Measurements from ENCODE around the gene SLC24A3.

The SLC24A3 gene

DNA sequence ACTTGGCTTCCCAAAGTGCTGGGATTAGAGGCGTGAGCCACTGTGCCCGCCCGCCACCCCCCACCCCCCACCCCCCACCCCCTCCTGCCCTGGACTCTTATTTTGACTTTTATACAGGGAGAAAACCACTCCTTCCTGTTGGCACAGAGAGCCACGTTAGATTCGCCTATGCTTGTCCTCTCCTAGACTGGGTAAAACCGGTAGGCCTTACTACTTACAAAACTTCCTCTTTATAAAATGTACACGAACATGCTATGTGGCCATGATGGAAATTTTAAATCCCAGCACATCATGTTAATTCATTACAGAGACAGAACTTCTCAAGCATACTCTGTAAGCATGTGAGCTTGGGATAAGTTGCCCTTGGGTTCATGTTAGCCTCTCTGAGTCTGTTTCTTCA lies 124.2 kb downstream of the SLC24A3 start:
- no peak for DNase-seq (ENCODE audit: low read depth in 2 of 3, low spot score in 1 of 3)

DNA sequence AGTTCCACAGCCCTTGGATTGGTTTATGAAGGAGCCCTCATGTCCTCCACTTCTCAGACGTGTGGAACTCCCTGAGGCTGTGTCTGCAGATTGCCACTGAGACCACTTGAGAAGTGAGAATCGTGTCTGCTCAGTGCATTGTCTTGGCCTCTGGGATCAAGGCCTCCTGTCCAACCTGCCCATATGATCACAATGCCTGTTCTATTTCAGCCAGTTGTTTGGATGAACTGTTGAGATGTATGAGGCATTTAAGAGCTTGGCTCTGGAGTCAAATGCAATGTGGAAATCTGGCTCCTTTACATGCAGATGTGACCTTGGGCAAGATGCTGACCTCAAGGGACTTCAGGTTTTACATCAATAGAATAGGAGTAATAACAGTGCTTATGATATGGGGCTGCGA lies 125.9 kb downstream of the SLC24A3 start:
- no peak for DNase-seq (ENCODE audit: low read depth in 2 of 3, low spot score in 1 of 3)

DNA sequence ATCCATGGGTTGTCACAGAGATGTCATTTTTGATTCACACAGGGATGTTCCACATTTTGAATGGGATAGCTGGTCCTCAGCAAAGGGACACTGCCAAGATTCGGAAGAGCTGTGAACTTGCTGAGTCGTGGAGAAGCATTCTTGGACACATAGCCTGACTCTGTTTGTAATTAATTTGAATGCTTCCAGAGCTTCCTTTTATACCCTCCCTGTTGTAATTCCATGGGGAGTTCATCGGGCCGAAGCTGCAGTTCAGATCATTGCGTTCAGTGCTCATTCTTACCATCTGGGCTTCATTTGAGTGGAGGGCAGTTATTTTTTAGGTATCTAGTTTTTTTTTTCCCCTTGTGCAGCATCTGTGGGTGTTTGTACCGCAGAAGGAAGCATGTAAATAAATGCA lies 126.5 kb downstream of the SLC24A3 start:
- DNase-seq (ENCODE audit: low read depth in 2 of 3, low spot score in 1 of 3), result no peak

DNA sequence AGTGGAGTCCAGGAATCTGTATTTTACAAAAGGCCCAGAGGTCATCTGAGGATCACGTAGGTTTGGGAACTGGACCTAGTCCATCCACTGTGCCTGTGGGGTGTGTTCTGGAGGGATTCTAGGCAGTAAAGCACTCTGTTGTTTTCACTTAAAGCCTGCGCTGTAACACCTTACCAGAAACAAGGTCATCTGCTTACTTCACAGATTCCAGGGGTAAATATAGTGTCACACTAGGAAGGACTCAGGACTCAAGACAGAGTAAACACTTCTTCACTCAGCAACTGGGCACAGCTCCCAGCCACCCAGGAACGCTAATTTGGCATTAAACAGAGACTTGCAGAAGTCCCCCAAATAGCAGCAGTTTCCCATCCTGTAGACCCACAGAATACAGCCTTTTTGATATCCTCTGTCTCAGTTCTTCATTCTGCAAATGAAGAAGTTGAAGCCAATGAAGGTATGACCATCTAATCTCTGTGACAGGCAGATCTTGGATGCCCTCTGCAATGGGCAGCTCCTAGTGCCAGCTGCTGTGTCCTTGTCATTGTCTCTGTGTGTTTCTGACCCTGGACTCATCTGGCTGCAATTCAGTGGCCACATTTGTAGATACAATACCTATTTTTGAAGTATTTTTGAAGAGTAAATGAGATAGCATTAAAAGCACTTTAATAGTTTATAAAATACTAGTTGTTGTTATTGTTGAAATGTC lies 129.1 kb downstream of the SLC24A3 start:
- DNase-seq (ENCODE audit: low read depth in 2 of 3, low spot score in 1 of 3), result no peak

DNA sequence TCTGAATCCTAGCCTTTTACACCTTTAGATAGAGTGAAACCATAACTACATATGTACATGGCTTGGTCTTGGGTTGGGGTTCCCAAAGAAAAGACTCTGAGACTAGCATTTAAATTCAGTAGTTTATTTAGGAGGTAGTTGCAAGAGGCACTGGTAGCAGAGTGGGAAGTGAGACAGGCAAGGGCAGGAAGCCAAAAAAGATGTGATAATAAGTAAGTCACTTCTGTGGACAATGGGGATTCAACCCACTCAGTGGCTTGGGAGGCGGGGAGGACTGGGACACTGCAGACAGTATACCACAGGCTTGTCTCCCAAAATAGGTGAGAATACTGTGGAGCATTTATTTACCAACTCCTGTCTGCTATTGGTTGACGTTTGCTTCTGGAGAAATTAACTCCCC lies 131.9 kb downstream of the SLC24A3 start:
- DNase-seq (ENCODE audit: low read depth in 2 of 3, low spot score in 1 of 3), result no peak

DNA sequence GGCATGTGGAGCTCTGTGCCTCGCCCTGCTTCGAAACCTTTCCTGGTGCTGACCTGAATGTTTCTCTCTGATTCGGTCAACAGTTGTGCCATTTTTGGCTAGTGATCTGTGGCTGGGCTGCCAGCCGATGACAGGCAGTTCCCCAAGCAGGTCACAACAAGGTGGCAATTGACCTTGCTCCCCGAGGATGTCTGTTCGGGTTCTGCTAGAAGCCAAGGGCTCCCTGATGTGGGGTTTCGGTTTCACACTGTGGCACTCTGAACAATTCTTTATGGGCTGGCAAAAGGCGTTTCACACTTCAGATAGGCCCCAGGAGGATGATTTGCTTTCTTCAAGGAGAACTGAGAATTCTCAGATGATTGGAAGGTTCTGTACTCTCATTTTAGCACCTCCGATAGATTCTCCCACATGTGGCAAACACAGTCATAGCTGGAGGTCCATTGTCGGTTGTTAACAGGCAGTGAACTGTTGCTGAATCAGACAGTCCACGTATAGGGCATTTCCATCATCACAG lies 135.6 kb downstream of the SLC24A3 start:
- no peak for DNase-seq (ENCODE audit: low read depth in 2 of 3, low spot score in 1 of 3)

DNA sequence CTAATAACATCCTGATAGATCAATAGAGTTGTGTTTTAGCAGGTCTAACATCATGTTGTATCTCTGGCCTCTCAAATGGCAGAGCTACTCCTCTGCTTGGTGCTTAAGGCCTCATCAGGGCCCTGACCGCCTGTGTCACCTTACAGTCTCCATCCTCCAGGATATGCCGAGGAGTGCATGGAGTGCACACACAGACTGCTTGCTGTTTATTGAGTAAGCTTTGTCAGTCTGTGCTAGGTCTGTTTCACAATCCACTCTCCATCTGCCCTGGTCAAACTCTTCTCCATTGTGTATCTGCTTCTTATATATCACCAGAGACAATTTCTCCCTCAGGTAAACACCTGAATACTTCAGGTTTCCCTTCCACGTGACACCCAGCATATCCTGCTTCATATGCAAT lies 136.1 kb downstream of the SLC24A3 start:
- DNase-seq (ENCODE audit: low read depth in 2 of 3, low spot score in 1 of 3), result no peak

DNA sequence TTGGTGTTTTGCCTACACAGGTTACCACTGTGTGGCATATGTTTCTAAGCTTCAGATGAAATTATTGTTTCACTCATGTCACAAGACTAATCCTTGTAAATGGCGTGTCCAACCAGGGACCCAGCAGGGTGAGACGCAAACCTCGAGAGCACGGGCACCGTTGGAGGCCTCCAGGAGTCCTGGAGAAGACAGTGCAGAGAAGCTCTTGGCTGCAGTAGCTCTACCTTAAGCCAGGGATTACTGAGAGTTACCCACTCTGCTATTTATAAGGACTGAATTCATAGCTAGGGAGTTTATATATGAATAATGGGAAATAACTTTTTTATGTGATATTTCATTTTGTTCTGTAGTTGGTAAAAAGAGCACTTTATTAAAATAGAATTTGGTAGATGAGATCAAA lies 137.4 kb downstream of the SLC24A3 start:
- no peak for DNase-seq (ENCODE audit: low read depth in 2 of 3, low spot score in 1 of 3)

DNA sequence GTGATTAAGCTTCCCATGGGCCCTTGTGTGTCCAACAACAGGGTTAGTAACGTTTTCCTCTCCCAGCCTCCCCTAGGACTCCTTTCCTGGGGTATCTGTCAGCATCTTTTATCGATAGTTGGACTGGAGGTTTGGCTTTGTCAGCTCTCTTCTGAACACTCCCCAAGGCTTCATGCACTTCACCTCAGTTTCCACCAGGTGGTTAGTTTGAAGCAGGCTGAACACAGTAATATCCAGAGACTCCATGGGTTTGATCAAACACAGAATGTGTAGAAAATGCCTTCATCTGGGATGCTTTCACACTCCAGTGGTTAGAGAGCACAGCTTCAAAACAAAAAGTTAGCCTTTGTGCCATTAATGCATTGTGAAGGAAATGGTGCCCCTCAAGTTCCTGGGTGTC lies 139.1 kb downstream of the SLC24A3 start:
- DNase-seq (ENCODE audit: low read depth in 2 of 3, low spot score in 1 of 3), result no peak

DNA sequence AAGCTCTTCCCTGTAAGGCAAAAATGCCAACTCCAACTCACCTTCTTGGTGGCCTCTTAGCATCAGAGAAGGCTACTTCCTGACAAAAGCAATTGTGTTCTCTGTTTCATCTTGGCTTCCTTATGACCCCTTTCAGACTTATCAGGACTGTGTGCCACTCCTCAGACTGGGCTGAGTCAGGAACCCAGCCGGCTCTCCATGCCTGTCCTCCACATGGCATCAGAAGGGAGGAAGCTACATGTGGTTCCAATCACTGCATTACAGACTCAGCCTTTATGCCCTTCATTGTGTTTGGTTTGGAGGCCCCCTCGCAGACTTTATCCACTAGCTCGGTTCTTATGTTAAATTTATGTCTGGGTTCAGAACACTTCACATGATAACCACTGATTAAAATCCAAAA lies 142.5 kb downstream of the SLC24A3 start:
- DNase-seq (ENCODE audit: low read depth in 2 of 3, low spot score in 1 of 3), result no peak

DNA sequence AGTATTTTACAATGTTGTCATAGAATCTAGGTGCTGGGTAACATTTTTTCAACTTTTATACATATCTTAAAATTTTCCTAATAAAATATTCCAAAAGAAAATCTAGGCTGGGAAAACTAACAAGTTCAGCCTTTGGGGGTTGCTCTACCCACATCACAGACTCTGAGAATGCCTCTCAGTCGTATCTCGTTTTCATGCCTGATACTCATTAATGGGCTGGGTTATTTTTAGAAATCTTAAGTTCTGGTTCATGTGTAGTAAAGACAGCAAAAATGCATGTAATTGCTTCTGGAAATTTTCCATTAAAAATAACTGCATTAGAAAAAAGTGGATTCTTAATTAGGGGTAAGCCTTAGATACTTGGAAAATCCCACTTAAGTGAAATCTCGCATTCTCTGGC lies 149.3 kb downstream of the SLC24A3 start:
- no peak for DNase-seq (ENCODE audit: low read depth in 2 of 3, low spot score in 1 of 3)

DNA sequence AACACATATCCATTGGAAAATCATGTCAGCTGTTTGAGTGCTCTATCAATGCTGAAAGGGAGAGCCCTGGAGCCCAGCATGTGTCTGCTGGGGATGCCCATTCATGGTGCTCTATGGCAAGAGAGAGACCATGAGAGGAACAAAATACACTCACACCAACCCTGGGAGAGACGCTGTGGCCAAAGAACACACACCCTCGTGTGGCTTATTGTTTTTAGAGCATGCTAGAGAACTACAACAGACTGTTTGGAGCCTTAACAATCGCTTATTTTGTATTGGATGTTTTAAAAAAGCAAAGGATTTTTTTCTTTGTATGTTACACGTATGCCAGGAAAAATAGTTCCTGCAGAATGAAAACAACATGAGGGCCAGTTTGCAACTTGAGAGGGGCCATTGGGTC lies 151.0 kb downstream of the SLC24A3 start:
- no peak for DNase-seq (ENCODE audit: low read depth in 2 of 3, low spot score in 1 of 3)

DNA sequence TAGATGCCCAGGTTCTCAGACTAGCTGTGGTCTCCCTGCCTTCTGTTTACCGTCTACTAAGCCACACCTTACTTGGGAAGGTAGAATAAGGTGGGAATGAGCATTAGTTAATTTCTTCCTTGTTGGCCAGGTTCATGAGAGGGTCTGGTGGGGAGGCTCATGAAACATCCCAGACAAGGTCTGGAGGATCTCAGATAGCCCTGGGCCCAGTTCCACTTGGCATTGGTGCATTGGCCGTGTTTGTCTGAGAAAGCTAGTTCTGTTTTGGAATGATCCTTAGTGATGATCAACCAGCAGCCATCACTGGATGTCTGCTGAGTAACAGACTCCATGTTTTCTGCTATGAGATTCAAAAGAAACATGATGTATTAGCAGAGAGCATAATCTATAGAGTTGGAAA lies 155.1 kb downstream of the SLC24A3 start:
- no peak for DNase-seq (ENCODE audit: low read depth in 2 of 3, low spot score in 1 of 3)

DNA sequence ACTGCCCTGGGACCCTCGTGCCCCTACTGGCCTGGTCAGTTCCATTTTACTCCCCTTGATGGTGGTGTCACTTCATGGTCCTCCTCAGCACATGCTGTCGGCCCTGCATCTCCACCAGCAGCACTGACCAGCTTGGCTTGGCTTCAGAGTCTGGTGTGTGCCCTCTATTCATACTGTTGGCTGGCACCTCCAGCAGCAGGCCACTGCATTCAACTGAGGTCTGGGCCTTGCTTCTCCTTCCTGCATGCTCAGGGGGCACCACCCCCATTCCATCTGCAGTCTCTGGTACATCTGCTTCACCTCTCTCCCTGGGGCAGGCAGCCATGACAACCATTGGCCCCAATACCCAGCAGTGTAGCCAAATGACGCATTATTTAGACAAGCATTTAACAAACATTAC lies 155.9 kb downstream of the SLC24A3 start:
- DNase-seq (ENCODE audit: low read depth in 2 of 3, low spot score in 1 of 3), result no peak

DNA sequence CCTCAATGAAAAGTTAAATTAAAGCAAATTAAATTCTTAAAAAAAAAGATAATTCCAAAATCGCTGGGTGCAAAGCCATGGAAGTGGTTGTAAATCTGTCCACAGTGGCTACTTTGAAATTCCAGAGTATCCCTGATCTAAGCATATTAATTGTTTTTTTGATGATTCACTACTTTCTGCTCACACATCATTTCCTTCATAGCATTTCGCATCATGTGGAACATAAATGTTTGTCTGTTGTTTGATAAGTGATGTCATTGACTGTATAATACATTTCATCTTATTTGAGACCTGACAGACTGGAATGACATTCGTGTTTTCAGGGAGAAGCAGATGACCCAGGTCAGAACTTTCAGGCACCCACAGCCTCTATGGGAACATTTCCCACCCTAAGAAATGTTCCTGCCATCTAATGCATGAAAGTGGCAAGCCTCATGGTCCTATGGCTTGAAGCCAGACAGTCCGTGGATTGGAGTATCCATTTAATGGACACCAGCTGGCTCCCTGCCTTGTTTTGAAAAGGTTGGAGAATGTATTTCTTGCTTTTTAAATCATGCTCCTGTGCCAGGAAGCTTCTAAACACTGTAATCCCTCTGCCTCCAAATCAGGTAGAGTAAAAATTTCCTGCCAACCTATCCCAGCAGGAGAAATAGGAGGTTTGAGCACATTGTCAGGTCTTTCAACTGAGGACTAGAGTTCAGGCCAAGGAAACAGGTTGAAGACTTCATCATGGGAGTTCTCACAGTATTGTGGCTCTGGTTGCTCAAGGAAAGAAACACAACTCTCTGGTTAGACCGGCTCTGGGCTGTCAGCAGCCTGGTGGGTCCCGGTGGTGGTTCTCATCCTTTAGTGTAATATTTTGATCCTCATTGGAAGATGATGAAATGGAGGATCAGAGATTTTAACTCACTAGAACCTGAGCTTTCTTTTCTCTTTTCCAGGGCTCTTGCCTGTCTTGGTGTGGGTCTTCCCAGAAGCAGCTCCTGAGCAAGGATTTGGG lies 157.9 kb downstream of the SLC24A3 start:
- DNase-seq (ENCODE audit: low read depth in 2 of 3, low spot score in 1 of 3), result no peak

DNA sequence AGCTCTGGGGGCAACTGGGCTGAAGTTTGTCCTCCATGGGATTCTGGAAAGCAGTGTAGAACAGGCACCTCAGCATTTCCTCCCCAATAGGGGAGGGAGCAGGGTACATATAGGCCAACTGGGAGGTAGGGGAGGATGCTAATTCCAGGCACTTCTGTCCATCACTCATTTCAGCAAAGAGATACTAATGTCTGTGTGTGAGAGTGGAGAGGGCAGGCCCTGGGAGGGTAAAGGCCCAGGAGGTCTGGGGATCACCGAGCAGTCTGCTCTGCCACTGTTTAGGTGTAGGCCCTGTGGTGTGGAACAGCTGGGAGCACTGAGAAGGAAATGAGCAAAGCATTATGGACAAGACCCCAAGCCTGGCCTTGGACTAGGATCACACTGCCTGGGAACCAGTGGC lies 158.7 kb downstream of the SLC24A3 start:
- DNase-seq (ENCODE audit: low read depth in 2 of 3, low spot score in 1 of 3), result no peak

DNA sequence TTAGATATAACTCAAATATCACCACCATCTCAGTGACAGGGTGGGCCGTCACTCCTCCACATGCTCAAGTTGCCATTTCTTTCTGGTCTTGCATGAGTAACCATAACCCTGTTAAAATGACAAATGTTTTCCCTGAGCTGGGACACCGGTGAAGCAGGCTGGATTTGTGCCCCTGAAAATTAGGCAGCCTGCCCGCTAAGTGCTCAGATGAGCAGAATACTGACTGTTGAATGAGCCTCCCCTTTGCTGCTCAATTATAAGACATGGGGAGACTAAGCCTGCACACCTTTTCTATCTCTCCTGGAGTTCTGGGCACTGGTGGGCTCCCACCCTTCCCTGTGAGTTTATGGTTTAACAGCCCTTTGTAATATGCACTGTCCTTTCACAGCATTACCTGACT lies 161.8 kb downstream of the SLC24A3 start:
- no peak for DNase-seq (ENCODE audit: low read depth in 2 of 3, low spot score in 1 of 3)

DNA sequence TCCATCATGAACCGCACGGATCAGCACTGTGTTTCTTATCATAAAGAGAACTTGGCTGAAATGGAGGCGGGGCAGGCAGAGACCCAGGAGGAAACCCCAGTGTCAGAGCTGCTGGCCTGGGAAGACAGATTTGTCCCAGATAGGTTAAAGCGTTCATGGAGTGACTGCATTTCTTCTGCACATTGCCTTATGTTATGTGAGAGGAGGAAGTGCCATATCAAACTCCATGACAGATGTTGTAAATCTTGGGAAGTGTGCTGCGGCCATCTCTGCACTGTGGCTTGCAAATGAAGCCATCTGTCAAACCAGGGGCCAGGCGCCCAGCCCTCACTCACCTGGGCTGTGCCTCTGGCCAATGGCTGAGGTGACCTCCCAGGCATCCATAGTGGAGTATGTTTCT lies 163.0 kb downstream of the SLC24A3 start:
- DNase-seq (ENCODE audit: low read depth in 2 of 3, low spot score in 1 of 3), result no peak

DNA sequence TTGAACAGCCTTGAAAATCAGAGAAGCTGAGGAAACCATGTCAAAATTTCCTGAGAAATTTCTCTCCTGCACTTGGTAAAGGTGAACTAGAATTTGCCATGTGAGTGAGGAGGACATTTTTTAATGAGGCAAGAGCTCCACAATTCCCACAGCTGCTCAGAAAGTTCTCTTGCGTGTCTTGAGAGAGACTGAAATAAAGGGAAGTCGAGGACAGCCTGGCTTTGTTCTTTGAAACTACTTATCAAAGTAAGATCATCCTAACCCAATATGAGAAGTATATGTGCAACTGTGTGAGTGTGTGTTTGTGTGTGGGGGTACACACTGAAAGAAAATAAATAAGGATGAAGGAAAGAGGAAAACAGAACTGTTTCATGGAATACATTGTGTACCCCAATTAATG lies 163.4 kb downstream of the SLC24A3 start:
- no peak for DNase-seq (ENCODE audit: low read depth in 2 of 3, low spot score in 1 of 3)

DNA sequence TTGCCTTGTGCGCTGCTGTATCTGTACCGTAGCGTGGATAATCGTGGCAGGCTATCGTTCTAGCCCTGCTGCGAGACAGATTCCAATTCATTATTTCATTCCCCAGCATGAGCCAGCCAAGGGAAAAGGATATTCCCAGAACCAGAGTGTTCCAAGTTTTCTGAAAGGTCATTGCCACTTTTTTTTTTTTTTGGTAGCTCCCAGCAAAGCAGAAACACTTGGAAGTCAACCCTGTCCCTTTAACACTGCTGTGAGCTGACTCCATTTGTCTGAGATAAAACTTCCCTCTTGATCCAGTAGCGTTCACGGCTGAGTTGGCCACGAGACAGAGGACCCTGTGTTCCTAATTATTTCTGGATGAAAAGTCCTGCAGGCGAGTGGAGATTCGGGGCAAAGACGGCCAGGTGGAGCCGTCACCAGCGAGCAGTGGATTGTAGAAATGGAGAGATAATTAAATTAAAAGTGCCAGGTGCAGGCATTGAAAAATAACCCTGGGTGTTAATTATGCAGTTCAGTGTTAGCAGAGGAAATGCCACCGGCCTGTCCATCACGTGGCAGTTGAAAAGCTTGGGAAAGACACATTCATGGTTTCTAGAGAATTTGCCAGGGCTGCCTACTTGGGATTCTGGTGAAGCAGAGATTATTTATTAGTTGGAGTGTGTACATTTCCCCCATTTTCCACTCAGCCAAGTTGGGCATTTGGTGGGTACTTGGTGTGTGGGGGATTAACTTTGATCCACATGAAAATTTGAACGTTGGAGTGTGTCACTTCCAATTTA lies 164.2 kb downstream of the SLC24A3 start:
- DNase-seq (ENCODE audit: low read depth in 2 of 3, low spot score in 1 of 3), result no peak

DNA sequence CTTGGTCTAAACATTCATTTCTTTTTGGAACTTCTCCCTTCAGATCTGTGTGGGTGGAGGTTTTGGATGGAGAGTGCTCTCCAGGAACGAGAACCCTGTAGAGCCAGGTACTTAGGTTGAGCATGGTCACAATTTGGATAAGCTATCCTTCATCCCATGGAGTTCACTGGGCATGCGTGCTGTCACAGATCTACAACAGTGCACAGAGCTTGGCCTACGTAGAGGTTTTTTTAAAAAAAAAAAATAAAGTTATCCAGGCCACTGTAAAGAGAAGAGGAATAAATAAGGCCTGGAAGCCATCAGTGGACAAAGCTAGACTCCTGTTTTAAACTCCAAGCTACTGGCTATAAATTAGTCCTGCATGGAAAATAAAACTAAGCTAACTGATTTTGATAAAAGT lies 165.6 kb downstream of the SLC24A3 start:
- no peak for DNase-seq (ENCODE audit: low read depth in 2 of 3, low spot score in 1 of 3)

DNA sequence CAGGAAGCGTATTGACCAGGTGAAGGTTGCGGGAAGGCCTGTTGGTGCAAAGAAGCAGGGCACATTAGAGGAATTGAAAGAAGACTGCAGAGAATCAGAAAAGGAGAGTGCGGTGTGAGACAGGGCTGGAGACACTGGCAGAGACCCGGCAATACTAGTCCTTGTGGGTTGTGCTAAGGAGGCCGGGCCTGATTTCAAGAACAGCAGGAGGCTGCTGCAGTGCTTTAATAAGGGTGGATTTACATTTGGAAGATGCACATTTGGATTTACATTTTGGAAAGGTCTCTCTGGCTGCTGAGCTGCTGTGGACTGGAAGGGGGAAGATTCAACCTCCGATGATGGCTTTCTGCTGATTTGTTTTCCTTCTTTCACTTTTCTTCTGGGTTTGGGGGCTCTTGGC lies 167.8 kb downstream of the SLC24A3 start:
- DNase-seq (ENCODE audit: low read depth in 2 of 3, low spot score in 1 of 3), result no peak

Data from stimulated activated CD4-positive, alpha-beta T cell treated with anti-CD3 and anti-CD28 coated beads, Interleukin-12 subunit alpha, Interleukin-12 subunit beta, amount 100 ng/mL, for 48 hours (primary cell).